Activated T-cell treated with anti-CD3 and anti-CD28 coated beads, Interleukin-2, amount 50 U/mL, for 1 hour (primary cell): ENCODE measurements around the gene DPYSL3.

ENCODE experiments used
- DNase-seq: peaks from one replicate; pipeline ENCODE4 v3.0.0-alpha.2; 2020

DPYSL3 gene

GRCh38 chr5:147467973-147468508 is 41.8 kb downstream of the DPYSL3 start:
- DNase-seq, result no peak

GRCh38 chr5:147466360-147466980 is 43.4 kb downstream of the DPYSL3 start:
- DNase-seq, result no peak

GRCh38 chr5:147465747-147466146 is 44.1 kb downstream of the DPYSL3 start:
- no peak for DNase-seq

GRCh38 chr5:147464211-147464610 is 45.7 kb downstream of the DPYSL3 start:
- no peak for DNase-seq

- DNase-seq, result no peak
These were observed 48.0 kb downstream of the DPYSL3 start for GRCh38 chr5:147461915-147462314.

GRCh38 chr5:147460380-147460779 is 49.5 kb downstream of the DPYSL3 start:
- DNase-seq, result no peak

GRCh38 chr5:147458581-147458980 is 51.3 kb downstream of the DPYSL3 start:
- no peak for DNase-seq

GRCh38 chr5:147455822-147456450 is 53.9 kb downstream of the DPYSL3 start:
- no peak for DNase-seq

- no peak for DNase-seq
These were observed 54.7 kb downstream of the DPYSL3 start for GRCh38 chr5:147454996-147455677.

- peak; percentile 66 for DNase-seq
These were observed 55.7 kb downstream of the DPYSL3 start for GRCh38 chr5:147453875-147454814.

- no peak for DNase-seq
These were observed 57.6 kb downstream of the DPYSL3 start for GRCh38 chr5:147452165-147452811.

- DNase-seq, result no peak
These were observed 58.7 kb downstream of the DPYSL3 start for GRCh38 chr5:147451193-147451592.

- no peak for DNase-seq
These were observed 59.3 kb downstream of the DPYSL3 start for GRCh38 chr5:147450606-147451005.

GRCh38 chr5:147448766-147449165 is 61.1 kb downstream of the DPYSL3 start:
- no peak for DNase-seq

GRCh38 chr5:147446523-147446922 is 63.3 kb downstream of the DPYSL3 start:
- no peak for DNase-seq

GRCh38 chr5:147445917-147446316 is 64.0 kb downstream of the DPYSL3 start:
- no peak for DNase-seq

- DNase-seq, result no peak
These were observed 64.8 kb downstream of the DPYSL3 start for GRCh38 chr5:147445090-147445489.

- DNase-seq, result no peak
These were observed 67.6 kb downstream of the DPYSL3 start for GRCh38 chr5:147442224-147442623.

- no peak for DNase-seq
These were observed 68.6 kb downstream of the DPYSL3 start for GRCh38 chr5:147441191-147441695.

- DNase-seq, result no peak
These were observed 70.6 kb downstream of the DPYSL3 start for GRCh38 chr5:147439254-147439653.

GRCh38 chr5:147437161-147437596 is 72.7 kb downstream of the DPYSL3 start:
- DNase-seq, result no peak

GRCh38 chr5:147436596-147436995 is 73.3 kb downstream of the DPYSL3 start:
- DNase-seq, result no peak
